Caco-2 (cell line): ENCODE data around the gene NPFFR2. TPM values are rescaled to one million over a fixed set of nuclear protein-coding genes. Genes with fewer than 3 reads are reported as not detected.

Experiments
- BruUV-seq: library from RNA; stranded (reverse); fragments of 400-500 nt; replicated peaks from 2 replicates; lab custom pipeline; 2021; lab: Mats Ljungman, UMichigan
- CTCF ChIA-PET: fragments of 300-600 bp; sonication (Branson Sonifier 250); formaldehyde crosslinking; loops from one replicate; lab custom pipeline; 2022; ENCODE audit warnings: antibody characterized with exemption; lab: Charles Lee
- POLR2A ChIA-PET: fragments of 300-600 bp; sonication (Branson Sonifier 250); formaldehyde crosslinking; loops from one replicate; lab custom pipeline; 2022; ENCODE audit warnings: antibody characterized with exemption; lab: Charles Lee
- DNase-seq, 2 experiments: peaks; one replicate each; pipeline versions ENCODE4 v3.0.0 to v3.0.0-alpha.2; 2020 to 2022
- H3K27me3 ChIP-seq: replicated peaks from 2 replicates; pipeline ENCODE4 v1.6.0; 2011; ENCODE audit warnings: low read length; ENCODE audit not compliant: control insufficient read depth, insufficient read depth
- H3K36me3 ChIP-seq: 2 replicates; pipeline ENCODE4 v1.5.1; 2011; ENCODE audit warnings: low read length; ENCODE audit not compliant: control insufficient read depth, insufficient read depth
- H3K4me1 ChIP-seq: fragments of 250-450 bp; sonication (Bioruptor Pico); 2 replicates; pipeline ENCODE4 v1.5.1; 2020; ENCODE audit warnings: mild to moderate bottlenecking
- H3K4me3 ChIP-seq: 2 replicates; pipeline ENCODE4 v1.5.1; 2011; ENCODE audit warnings: low read depth, mild to moderate bottlenecking, control low read depth, low read length
- H3K9me3 ChIP-seq: fragments of 250-450 bp; sonication (Bioruptor Pico); 2 replicates; pipeline ENCODE4 v1.5.1; 2020; ENCODE audit warnings: mild to moderate bottlenecking, moderate library complexity
- H3K27ac Mint-ChIP-seq: one replicate; pipeline ENCODE4 v1.8.0; 2022; ENCODE audit warnings: mixed read lengths; ENCODE audit not compliant: unreplicated experiment
- H3K27me3 Mint-ChIP-seq: one replicate; pipeline ENCODE4 v1.8.0; 2022; ENCODE audit warnings: mixed read lengths; ENCODE audit not compliant: insufficient read depth, unreplicated experiment
- H3K36me3 Mint-ChIP-seq: one replicate; pipeline ENCODE4 v1.8.0; 2022; ENCODE audit warnings: mild to moderate bottlenecking, mixed read lengths; ENCODE audit not compliant: insufficient read depth, unreplicated experiment
- H3K4me1 Mint-ChIP-seq: one replicate; pipeline ENCODE4 v1.8.0; 2022; ENCODE audit warnings: low read depth, mixed read lengths; ENCODE audit not compliant: unreplicated experiment
- H3K4me3 Mint-ChIP-seq: one replicate; pipeline ENCODE4 v1.8.0; 2022; ENCODE audit warnings: mild to moderate bottlenecking, moderate library complexity, mixed read lengths; ENCODE audit not compliant: unreplicated experiment
- H3K9me3 Mint-ChIP-seq: one replicate; pipeline ENCODE4 v1.8.0; 2022; ENCODE audit warnings: mixed read lengths; ENCODE audit not compliant: unreplicated experiment
- CTCF ChIP-seq, 2 experiments: fragments of 200-600 bp in 1 of 2; IDR thresholded peaks; 1 replicate in 1 of 2; 2 replicates in 1 of 2; pipeline versions ENCODE4 v1.5.1 to v1.8.0; 2011 to 2022; ENCODE audit warnings: antibody characterized with exemption in 1 of 2, control low read depth in 1 of 2, inconsistent platforms in 1 of 2, low read depth in 1 of 2, low read length in 1 of 2, mild to moderate bottlenecking in 1 of 2, moderate library complexity in 1 of 2; ENCODE audit not compliant: insufficient read depth in 1 of 2, severe bottlenecking in 1 of 2, unreplicated experiment in 1 of 2
- intact Hi-C: fragments of 100-400 bp; cut with micrococcal nuclease; formaldehyde crosslinking; loops from one replicate; pipeline ENCODE4 v1.10.0; 2022; ENCODE audit not compliant: unreplicated experiment
- total RNA-seq: library from RNA; stranded (reverse); gene quantifications from 2 replicates; pipeline ENCODE4 v1.2.3, GENCODE V29; 2022

The NPFFR2 gene
- total RNA-seq, 1 experiment from 2014 or later: not detected

GRCh38 chr4:72186714-72187113 lies 154.9 kb downstream of the NPFFR2 start:
- no peak for TF ChIP-seq CTCF (IDR thresholded peaks at IDR 0.05; ENCODE audit: insufficient read depth in 1 of 2, low read depth in 1 of 2, low read length in 1 of 2, severe bottlenecking in 1 of 2, unreplicated experiment in 1 of 2)
- ChIA-PET POLR2A (no interaction called here), CTCF (no interaction called here)
- no peaks in the 10 kb centered on the region for H3K27me3 Mint-ChIP-seq
- no peaks in the 10 kb centered on the region for H3K27me3 ChIP-seq
- H3K36me3 Mint-ChIP-seq: no peaks in the 10 kb centered on the region
- no peak for DNase-seq
- no peaks in the 10 kb centered on the region for H3K9me3 Mint-ChIP-seq
- no TSS peak for BruUV-seq
- H3K4me1 Mint-ChIP-seq: no peaks in the 10 kb centered on the region
- no peak overlapping the region for H3K27ac Mint-ChIP-seq
- no peak overlapping the region for H3K4me3 Mint-ChIP-seq
- H3K4me1 ChIP-seq: no peaks in the 10 kb centered on the region
- intact Hi-C loops: no loop called here
- no peak overlapping the region for H3K4me3 ChIP-seq
- no peaks in the 10 kb centered on the region for H3K36me3 ChIP-seq
- H3K9me3 ChIP-seq: no peaks in the 10 kb centered on the region

- no peak overlapping the region for H3K4me3 Mint-ChIP-seq
- no peaks in the 10 kb centered on the region for H3K36me3 Mint-ChIP-seq
- DNase-seq: no peak
- intact Hi-C loops: no loop called here
- H3K4me1 ChIP-seq: no peaks in the 10 kb centered on the region
- ChIA-PET CTCF (no interaction called here), POLR2A (no interaction called here)
- H3K27me3 Mint-ChIP-seq: no peaks in the 10 kb centered on the region
- H3K27ac Mint-ChIP-seq: no peak overlapping the region
- no TSS peak for BruUV-seq
- no peaks in the 10 kb centered on the region for H3K27me3 ChIP-seq
- no peak overlapping the region for H3K4me3 ChIP-seq
- TF ChIP-seq CTCF (IDR thresholded peaks at IDR 0.05; ENCODE audit: insufficient read depth in 1 of 2, low read depth in 1 of 2, low read length in 1 of 2, severe bottlenecking in 1 of 2, unreplicated experiment in 1 of 2): no peak
- no peaks in the 10 kb centered on the region for H3K4me1 Mint-ChIP-seq
- H3K9me3 Mint-ChIP-seq: no peaks in the 10 kb centered on the region
- no peaks in the 10 kb centered on the region for H3K9me3 ChIP-seq
- no peaks in the 10 kb centered on the region for H3K36me3 ChIP-seq
Observed at GRCh38 chr4:72194046-72194445, 162.2 kb downstream of the NPFFR2 start.

GRCh38 chr4:72194453-72194852 lies 162.7 kb downstream of the NPFFR2 start:
- H3K4me3 Mint-ChIP-seq: no peak overlapping the region
- DNase-seq: no peak
- no peaks in the 10 kb centered on the region for H3K27me3 Mint-ChIP-seq
- intact Hi-C loops: no loop called here
- H3K36me3 Mint-ChIP-seq: no peaks in the 10 kb centered on the region
- ChIA-PET CTCF (no interaction called here), POLR2A (no interaction called here)
- H3K27ac Mint-ChIP-seq: no peak overlapping the region
- BruUV-seq: no TSS peak
- Histone ChIP-seq H3K4me3 (no peak overlapping the region), H3K27me3 (no peaks in the 10 kb centered on the region), H3K4me1 (no peaks in the 10 kb centered on the region), H3K9me3 (no peaks in the 10 kb centered on the region), H3K36me3 (no peaks in the 10 kb centered on the region)
- TF ChIP-seq CTCF (IDR thresholded peaks at IDR 0.05; ENCODE audit: insufficient read depth in 1 of 2, low read depth in 1 of 2, low read length in 1 of 2, severe bottlenecking in 1 of 2, unreplicated experiment in 1 of 2): no peak
- no peaks in the 10 kb centered on the region for H3K9me3 Mint-ChIP-seq
- H3K4me1 Mint-ChIP-seq: no peaks in the 10 kb centered on the region

Other genes starting within 250 kb of the NPFFR2 start
- gene GC, start 247.9 kb upstream of the NPFFR2 start, total RNA-seq: not detected in 2 replicates